Keratinocyte (primary cell): ENCODE measurements around the gene EFCAB6.

Experiments
- EZH2 ChIP-seq: IDR thresholded peaks from one replicate; pipeline ENCODE4 v1.6.1; 2012; ENCODE audit warnings: inconsistent platforms, mild to moderate bottlenecking, low read length, moderate library complexity
- TF ChIP-seq, protein P1 (sequence below), 3 experiments: IDR thresholded peaks in 1 of 3; conservative IDR thresholded peaks in 1 of 3; optimal IDR thresholded peaks in 1 of 3; 2 replicates in 2 of 3; 3 replicates in 1 of 3; pipeline versions ENCODE3 to v1.5.1; 2011; ENCODE audit warnings: low read length in 3 of 3, mild to moderate bottlenecking in 3 of 3, moderate library complexity in 2 of 3, control low read depth in 1 of 3, inconsistent platforms in 1 of 3; ENCODE audit not compliant: insufficient read depth in 2 of 3; ENCODE audit errors: extremely low read depth in 1 of 3

DNA sequence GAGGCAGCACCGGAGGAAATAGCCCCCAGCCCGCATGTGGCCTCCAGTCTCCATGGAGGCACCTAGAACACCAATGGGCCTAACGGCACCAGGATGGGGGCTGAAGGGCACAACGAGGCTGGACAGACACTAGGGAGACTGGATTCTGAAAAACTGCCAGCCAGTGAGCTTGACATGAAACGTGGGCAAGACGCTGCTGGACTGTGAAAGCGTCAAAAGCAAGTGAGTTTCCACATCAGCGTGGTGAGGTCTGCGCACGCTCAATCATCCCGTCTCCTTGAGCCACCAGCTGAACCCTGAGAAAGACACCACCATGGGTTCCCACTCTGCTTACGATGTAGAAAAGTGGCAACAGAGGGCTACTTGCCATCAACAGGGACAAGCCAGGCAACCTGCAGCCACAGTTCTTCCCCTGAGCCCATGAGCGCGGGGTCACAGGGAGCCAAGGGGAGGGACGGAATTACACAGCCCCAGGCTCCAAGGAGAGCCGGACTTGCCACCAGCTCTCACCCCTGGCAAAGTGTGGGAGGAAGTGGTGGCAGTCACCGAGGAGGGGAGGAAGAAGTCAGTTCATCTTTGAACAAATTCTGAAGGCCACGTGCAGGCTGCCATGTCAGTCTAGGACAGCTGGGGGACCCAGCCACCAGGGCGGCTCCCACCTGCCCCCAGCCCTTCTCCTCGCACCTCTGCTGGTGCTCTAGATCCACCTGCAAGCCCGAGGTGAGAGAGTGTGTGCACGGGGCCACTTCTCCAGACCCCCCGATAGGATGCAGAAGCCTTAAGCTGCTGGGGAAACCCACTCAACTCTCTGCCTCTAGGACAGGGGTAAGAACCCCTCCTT lies 269.2 kb downstream of the EFCAB6 start:
- TF ChIP-seq EZH2: no peak
- TF ChIP-seq, protein P1, sequence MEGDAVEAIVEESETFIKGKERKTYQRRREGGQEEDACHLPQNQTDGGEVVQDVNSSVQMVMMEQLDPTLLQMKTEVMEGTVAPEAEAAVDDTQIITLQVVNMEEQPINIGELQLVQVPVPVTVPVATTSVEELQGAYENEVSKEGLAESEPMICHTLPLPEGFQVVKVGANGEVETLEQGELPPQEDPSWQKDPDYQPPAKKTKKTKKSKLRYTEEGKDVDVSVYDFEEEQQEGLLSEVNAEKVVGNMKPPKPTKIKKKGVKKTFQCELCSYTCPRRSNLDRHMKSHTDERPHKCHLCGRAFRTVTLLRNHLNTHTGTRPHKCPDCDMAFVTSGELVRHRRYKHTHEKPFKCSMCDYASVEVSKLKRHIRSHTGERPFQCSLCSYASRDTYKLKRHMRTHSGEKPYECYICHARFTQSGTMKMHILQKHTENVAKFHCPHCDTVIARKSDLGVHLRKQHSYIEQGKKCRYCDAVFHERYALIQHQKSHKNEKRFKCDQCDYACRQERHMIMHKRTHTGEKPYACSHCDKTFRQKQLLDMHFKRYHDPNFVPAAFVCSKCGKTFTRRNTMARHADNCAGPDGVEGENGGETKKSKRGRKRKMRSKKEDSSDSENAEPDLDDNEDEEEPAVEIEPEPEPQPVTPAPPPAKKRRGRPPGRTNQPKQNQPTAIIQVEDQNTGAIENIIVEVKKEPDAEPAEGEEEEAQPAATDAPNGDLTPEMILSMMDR (optimal IDR thresholded peaks at IDR 0.05 in 1 of 3, IDR thresholded peaks at IDR 0.05 in 1 of 3, conservative IDR thresholded peaks at IDR 0.05 in 1 of 3; ENCODE audit: extremely low read depth in 1 of 3, insufficient read depth in 2 of 3, low read length in 3 of 3): no peak
